Neural progenitor cell (in vitro differentiated cells): ENCODE results near the gene ITPK1. TPM values are rescaled to one million over a fixed set of nuclear protein-coding genes. Genes with fewer than 3 reads are reported as not detected.
A peak's percentile ranks its signal among the peaks of the same experiment; 100 is the strongest.

Source experiments
- DNase-seq: peaks from one replicate; pipeline ENCODE4 v3.0.0-alpha.2; 2016; ENCODE audit warnings: low spot score
- H2AFZ ChIP-seq: fragments of 200-600 bp; sonication (generic); replicated peaks from 2 replicates; pipeline ENCODE4 v1.6.1; 2016; ENCODE audit warnings: antibody characterized with exemption
- H3F3A ChIP-seq: fragments of 200-600 bp; sonication (generic); 2 replicates; pipeline ENCODE4 v1.6.1; 2016; ENCODE audit warnings: antibody characterized with exemption, low read depth
- H3K27ac ChIP-seq: fragments of 200-600 bp; sonication (generic); 2 replicates; pipeline ENCODE4 v1.5.1; 2016; ENCODE audit warnings: mild to moderate bottlenecking
- H3K27me3 ChIP-seq: fragments of 200-600 bp; sonication (generic); 2 replicates; pipeline ENCODE4 v1.6.1; 2016; ENCODE audit warnings: mild to moderate bottlenecking, moderate library complexity
- H3K36me3 ChIP-seq: fragments of 200-600 bp; sonication (generic); 2 replicates; pipeline ENCODE4 v1.5.1; 2016
- H3K4me1 ChIP-seq: fragments of 200-600 bp; sonication (generic); 2 replicates; pipeline ENCODE4 v1.6.1; 2016; ENCODE audit warnings: mixed run types
- H3K4me2 ChIP-seq: fragments of 200-600 bp; sonication (generic); 2 replicates; pipeline ENCODE4 v1.6.1; 2016
- H3K4me3 ChIP-seq: fragments of 200-600 bp; sonication (generic); 2 replicates; pipeline ENCODE4 v1.5.1; 2016
- H3K79me2 ChIP-seq: fragments of 200-600 bp; sonication (generic); 2 replicates; pipeline ENCODE4 v1.6.1; 2016; ENCODE audit warnings: low read depth
- H3K9ac ChIP-seq: fragments of 200-600 bp; sonication (generic); 2 replicates; pipeline ENCODE4 v1.6.1; 2016
- H3K9me3 ChIP-seq: fragments of 200-600 bp; sonication (generic); 2 replicates; pipeline ENCODE4 v1.5.1; 2016; ENCODE audit warnings: low read depth
- H4K20me1 ChIP-seq: fragments of 200-600 bp; sonication (generic); 2 replicates; pipeline ENCODE4 v1.6.1; 2016; ENCODE audit warnings: low read depth
- H3K27ac Mint-ChIP-seq: 3 replicates; pipeline ENCODE4 v1.8.0; 2021; ENCODE audit warnings: mixed read lengths
- H3K27me3 Mint-ChIP-seq: 2 replicates; pipeline ENCODE4 v1.8.0; 2022; ENCODE audit warnings: low read depth, mild to moderate bottlenecking, inconsistent platforms, moderate library complexity, mixed read lengths; ENCODE audit not compliant: insufficient read depth
- H3K36me3 Mint-ChIP-seq: 3 replicates; pipeline ENCODE4 v1.8.0; 2021; ENCODE audit warnings: mixed read lengths
- H3K4me1 Mint-ChIP-seq: 3 replicates; pipeline ENCODE4 v1.8.0; 2021; ENCODE audit warnings: mixed read lengths
- H3K4me3 Mint-ChIP-seq: 3 replicates; pipeline ENCODE4 v1.8.0; 2021; ENCODE audit warnings: mild to moderate bottlenecking, moderate library complexity, mixed read lengths
- H3K9me3 Mint-ChIP-seq: 3 replicates; pipeline ENCODE4 v1.8.0; 2020; ENCODE audit warnings: mixed read lengths
- CTCF ChIP-seq: fragments of 200-600 bp; sonication (generic); IDR thresholded peaks from 2 replicates; pipeline ENCODE4 v1.5.1; 2017; ENCODE audit warnings: antibody characterized with exemption, mild to moderate bottlenecking
- EZH2 ChIP-seq: fragments of 200-600 bp; sonication (generic); IDR thresholded peaks from 2 replicates; pipeline ENCODE4 v1.6.1; 2017; ENCODE audit warnings: antibody characterized with exemption, mild to moderate bottlenecking, moderate library complexity
- EZH2phosphoT487 ChIP-seq: fragments of 200-600 bp; sonication (generic); IDR thresholded peaks from 2 replicates; pipeline ENCODE4 v1.6.1; 2017; ENCODE audit warnings: antibody characterized with exemption
- total RNA-seq: library from RNA; depleted of rRNA; stranded (reverse); fragments of >200 nt; gene quantifications from 2 replicates; pipeline ENCODE4 v1.2.3, GENCODE V29; 2015; ENCODE audit warnings: low replicate concordance

Gene ITPK1
- total RNA-seq, 1 donor from 2014 or later = 25.8 TPM

- no peak overlapping the region for H2AFZ ChIP-seq
- no peak for DNase-seq
- no peak overlapping the region for H3K4me2 ChIP-seq
- H3K9ac ChIP-seq = no peak overlapping the region
- Mint-ChIP-seq H3K27me3 (peaks cover 7% of the 10 kb centered on the region), H3K36me3 (peaks cover 4% of the 10 kb centered on the region), H3K4me3 (no peak overlapping the region), H3K27ac (no peak overlapping the region), H3K4me1 (peaks cover 14% of the 10 kb centered on the region), H3K9me3 (peaks cover 5% of the 10 kb centered on the region)
- H3K4me1 ChIP-seq = peaks cover 13% of the 10 kb centered on the region
- H3F3A ChIP-seq = no peaks in the 10 kb centered on the region
- H4K20me1 ChIP-seq = peaks cover 15% of the 10 kb centered on the region
- H3K36me3 ChIP-seq = no peaks in the 10 kb centered on the region
- TF ChIP-seq EZH2phosphoT487 (no peak), EZH2 (no peak), CTCF (no peak)
- no peaks in the 10 kb centered on the region for H3K9me3 ChIP-seq
- H3K27ac ChIP-seq = no peak overlapping the region
- peaks cover 18% of the 10 kb centered on the region for H3K79me2 ChIP-seq
- H3K27me3 ChIP-seq = no peaks in the 10 kb centered on the region
- no peak overlapping the region for H3K4me3 ChIP-seq
Measured at GRCh38 chr14:92965281-92965680, 150.4 kb downstream of the ITPK1 start.

- peaks cover 18% of the 10 kb centered on the region for H3K4me1 Mint-ChIP-seq
- no peaks in the 10 kb centered on the region for H3K27me3 ChIP-seq
- DNase-seq = no peak
Measured at GRCh38 chr14:92964124-92965109, 151.3 kb downstream of the ITPK1 start.

GRCh38 chr14:92963301-92964123 is 152.2 kb downstream of the ITPK1 start:
- Histone ChIP-seq H3K4me3 (no peak overlapping the region), H3K79me2 (peaks cover 18% of the 10 kb centered on the region), H3K4me2 (peak overlapping the region; percentile 34), H3K36me3 (no peaks in the 10 kb centered on the region), H2AFZ (no peak overlapping the region), H3K9ac (no peak overlapping the region), H3K27ac (no peak overlapping the region), H4K20me1 (peaks cover 18% of the 10 kb centered on the region), H3K4me1 (peaks cover 13% of the 10 kb centered on the region), H3K9me3 (no peaks in the 10 kb centered on the region), H3K27me3 (no peaks in the 10 kb centered on the region), H3F3A (no peaks in the 10 kb centered on the region)
- peaks cover 10% of the 10 kb centered on the region for H3K27me3 Mint-ChIP-seq
- peaks cover 4% of the 10 kb centered on the region for H3K36me3 Mint-ChIP-seq
- H3K27ac Mint-ChIP-seq = no peak overlapping the region
- TF ChIP-seq EZH2phosphoT487 (no peak), CTCF (no peak), EZH2 (no peak)
- peaks cover 21% of the 10 kb centered on the region for H3K4me1 Mint-ChIP-seq
- H3K4me3 Mint-ChIP-seq = peak overlapping the region; percentile 63
- DNase-seq = peak; percentile 53
- H3K9me3 Mint-ChIP-seq = peaks cover 5% of the 10 kb centered on the region

More at GRCh38 chr14:92964124-92965109, 151.3 kb downstream of the ITPK1 start:
- H3K27ac Mint-ChIP-seq = no peak overlapping the region
- Histone ChIP-seq H3K4me3 (no peak overlapping the region), H3F3A (no peaks in the 10 kb centered on the region), H3K9ac (no peak overlapping the region), H2AFZ (no peak overlapping the region), H3K79me2 (peaks cover 18% of the 10 kb centered on the region), H3K27ac (no peak overlapping the region), H3K36me3 (no peaks in the 10 kb centered on the region), H3K4me1 (peaks cover 13% of the 10 kb centered on the region), H3K9me3 (no peaks in the 10 kb centered on the region), H4K20me1 (peaks cover 17% of the 10 kb centered on the region), H3K4me2 (no peak overlapping the region)
- peaks cover 5% of the 10 kb centered on the region for H3K9me3 Mint-ChIP-seq
- H3K36me3 Mint-ChIP-seq = peaks cover 4% of the 10 kb centered on the region
- H3K27me3 Mint-ChIP-seq = peaks cover 10% of the 10 kb centered on the region
- TF ChIP-seq EZH2 (no peak), CTCF (no peak), EZH2phosphoT487 (no peak)
- H3K4me3 Mint-ChIP-seq = no peak overlapping the region
